HepG2 (cell line): ENCODE data around the gene PHKA1. TPM values are rescaled to one million over a fixed set of nuclear protein-coding genes. Genes with fewer than 3 reads are reported as not detected.

Experiments
- ATAC-seq: fragments of 200-7000 bp; cut with Tn5 transposase; 3 replicates; pipeline ENCODE4 v1.9.1; 2020; ENCODE audit warnings: mild to moderate bottlenecking, moderate library complexity
- BruUV-seq: library from RNA; stranded (reverse); fragments of 400-500 nt; replicated peaks from 2 replicates; lab custom pipeline; 2021; lab: Mats Ljungman, UMichigan
- CTCF ChIA-PET: fragments of 300-600 bp; formaldehyde crosslinking; extraction: SDS; loops from one replicate; lab custom pipeline; 2021; ENCODE audit warnings: low total read pairs, inconsistent platforms, low intra/inter-chr PET ratio; lab: Yijun Ruan, JAX
- POLR2A ChIA-PET: fragments of 350-600 bp; sonication (Branson Sonifier 250); formaldehyde crosslinking; loops from one replicate; lab custom pipeline; 2020; ENCODE audit warnings: antibody characterized with exemption, inconsistent platforms; lab: Yijun Ruan, JAX
- DNase-seq: peaks from one replicate; pipeline ENCODE4 v3.0.0-alpha.2; 2015; ENCODE audit warnings: low spot score
- FAIRE-seq: peaks from 3 replicates; lab custom pipeline; 2011; peaks lifted over from hg19 to GRCh38; lab: Jason Lieb, UNC
- H2AFZ ChIP-seq: one replicate; pipeline ENCODE4 v1.6.1; 2011; ENCODE audit warnings: low read length, inconsistent platforms
- H3K27ac ChIP-seq: fragments of 300-600 bp; 3 replicates; pipeline ENCODE4 v1.8.0; 2011; ENCODE audit warnings: mixed run types, mild to moderate bottlenecking, mixed read lengths, low read length, inconsistent platforms; ENCODE audit not compliant: insufficient read depth; ENCODE audit errors: extremely low read length
- H3K27me3 ChIP-seq, 2 experiments: fragments of 200-600 bp in 1 of 2; 2 replicates in 1 of 2; 3 replicates in 1 of 2; pipeline versions ENCODE4 v1.6.0 to v1.8.0; 2011; ENCODE audit warnings: low read length in 2 of 2, mild to moderate bottlenecking in 2 of 2, moderate library complexity in 2 of 2, inconsistent platforms in 1 of 2; ENCODE audit not compliant: insufficient read depth in 2 of 2, control insufficient read depth in 1 of 2
- H3K36me3 ChIP-seq, 2 experiments: fragments of 200-600 bp in 1 of 2; replicated peaks in 1 of 2; 2 replicates in 1 of 2; 3 replicates in 1 of 2; pipeline versions ENCODE4 v1.5.1 to v1.8.0; 2011; ENCODE audit warnings: low read length in 2 of 2, inconsistent platforms in 1 of 2; ENCODE audit not compliant: insufficient read depth in 2 of 2, control insufficient read depth in 1 of 2
- H3K4me1 ChIP-seq: 2 replicates; pipeline ENCODE4 v1.5.1; 2012; ENCODE audit warnings: low read length, inconsistent platforms; ENCODE audit not compliant: insufficient read depth
- H3K4me2 ChIP-seq: 2 replicates; pipeline ENCODE4 v1.6.0; 2011; ENCODE audit warnings: low read depth, low read length, inconsistent platforms
- H3K4me3 ChIP-seq, 3 experiments: fragments of 200-600 bp in 1 of 3; sonication (generic), shearing (Covaris generic) in 1 of 3; replicated peaks in 1 of 3; 2 replicates each; pipeline ENCODE4 v1.5.1; 2011 to 2016; ENCODE audit warnings: low read length in 3 of 3, inconsistent platforms in 2 of 3, low read depth in 2 of 3, mild to moderate bottlenecking in 2 of 3, control low read depth in 1 of 3, mixed read lengths in 1 of 3; ENCODE audit not compliant: insufficient read depth in 1 of 3
- H3K79me2 ChIP-seq: one replicate; pipeline ENCODE4 v1.6.1; 2011; ENCODE audit warnings: low read length, inconsistent platforms; ENCODE audit not compliant: insufficient read depth
- H3K9ac ChIP-seq: 2 replicates; pipeline ENCODE4 v1.6.0; 2011; ENCODE audit warnings: mild to moderate bottlenecking, low read depth, low read length, inconsistent platforms; ENCODE audit not compliant: insufficient read depth
- H3K9me3 ChIP-seq: 2 replicates; pipeline ENCODE4 v1.5.1; 2012; ENCODE audit warnings: mild to moderate bottlenecking, low read length
- H4K20me1 ChIP-seq: 2 replicates; pipeline ENCODE4 v1.6.0; 2011; ENCODE audit warnings: inconsistent platforms, mild to moderate bottlenecking, low read length, moderate library complexity; ENCODE audit not compliant: insufficient read depth
- EEA1 ChIP-seq: sonication (generic); formaldehyde crosslinking; IDR thresholded peaks from 2 replicates; pipeline ENCODE4 v1.5.1; 2020; ENCODE audit warnings: mild to moderate bottlenecking, missing genetic modification reagents, borderline replicate concordance
- ELF1 ChIP-seq: sonication (generic); formaldehyde crosslinking; IDR thresholded peaks from 2 replicates; pipeline ENCODE4 v1.4.0; 2020; ENCODE audit warnings: missing genetic modification reagents
- IRF9 ChIP-seq: sonication (generic); formaldehyde crosslinking; IDR thresholded peaks from 2 replicates; pipeline ENCODE4 v1.8.0; 2022; ENCODE audit warnings: missing genetic modification reagents, mild to moderate bottlenecking, borderline replicate concordance
- ISX ChIP-seq: sonication (generic); formaldehyde crosslinking; conservative IDR thresholded peaks from 2 replicates; pipeline ENCODE4 v1.5.0; 2020; ENCODE audit warnings: missing genetic modification reagents
- KDM6A ChIP-seq: IDR thresholded peaks from 2 replicates; pipeline ENCODE4 v1.6.1; 2016; ENCODE audit warnings: low read depth
- MAFG ChIP-seq: sonication (generic); formaldehyde crosslinking; IDR thresholded peaks from 2 replicates; pipeline ENCODE4 v1.5.1; 2020; ENCODE audit warnings: mild to moderate bottlenecking, missing genetic modification reagents
- MIER2 ChIP-seq: IDR thresholded peaks from 2 replicates; pipeline ENCODE4 v1.6.1; 2016; ENCODE audit warnings: missing biosample characterization, missing genetic modification reagents
- RARG ChIP-seq: sonication (generic); formaldehyde crosslinking; IDR thresholded peaks from 2 replicates; pipeline ENCODE4 v1.4.0; 2020; ENCODE audit warnings: low read depth, mild to moderate bottlenecking, missing genetic modification reagents
- ZBTB42 ChIP-seq: sonication (generic); formaldehyde crosslinking; IDR thresholded peaks from 2 replicates; pipeline ENCODE4 v1.5.0; 2020; ENCODE audit warnings: mild to moderate bottlenecking, missing genetic modification reagents
- ZBTB46 ChIP-seq: sonication (generic); formaldehyde crosslinking; IDR thresholded peaks from 2 replicates; pipeline ENCODE4 v1.4.0; 2020; ENCODE audit warnings: mild to moderate bottlenecking, missing genetic modification reagents, borderline replicate concordance
- ZNF234 ChIP-seq: sonication (generic); formaldehyde crosslinking; conservative IDR thresholded peaks from 2 replicates; pipeline ENCODE4 v1.5.1; 2020; ENCODE audit warnings: mild to moderate bottlenecking, missing genetic modification reagents
- ZNF441 ChIP-seq: sonication (generic); formaldehyde crosslinking; IDR thresholded peaks from 2 replicates; pipeline ENCODE4 v1.7.0; 2021; ENCODE audit warnings: missing genetic modification reagents, borderline replicate concordance
- ZNF577 ChIP-seq: sonication (generic); formaldehyde crosslinking; IDR thresholded peaks from 2 replicates; pipeline ENCODE4 v1.4.0; 2020; ENCODE audit warnings: mild to moderate bottlenecking, low read depth, missing genetic modification reagents, borderline replicate concordance
- ZNF7 ChIP-seq: IDR thresholded peaks from 2 replicates; pipeline ENCODE4 v1.6.1; 2016; ENCODE audit warnings: missing biosample characterization, missing genetic modification reagents
- WGBS: methylation state at CpG from one replicate; pipeline ENCODE4 v1.1.6; 2017; ENCODE audit warnings: low lambda C conversion rate; 5-methylcytosine and 5-hydroxymethylcytosine counted together
- in situ Hi-C: cut with HindIII; loops from 2 replicates; pipeline ENCODE4 v1.10.0; 2017; ENCODE audit warnings: low pct_unique_long_range_greater_than_20kb; ENCODE audit not compliant: extremely low pct_ligation_motif_present
- intact Hi-C: fragments of 100-400 bp; cut with micrococcal nuclease; formaldehyde crosslinking; loops from one replicate; pipeline ENCODE4 v1.10.0; 2022; ENCODE audit not compliant: unreplicated experiment
- polyA plus RNA-seq, 8 experiments: library from polyadenylated mRNA; depleted of rRNA in 3 of 8; stranded (reverse) in 7 of 8; unstranded in 1 of 8; fragments of >200 nt; fragmentation: Illumina TruSeq in 4 of 8; extraction: Trizol in 4 of 8; gene quantifications; 2 replicates each; pipeline versions ENCODE4 v1.2.1 to v1.2.3, GENCODE V29; 2011 to 2016; ENCODE audit warnings: low read depth in 4 of 8, missing spikeins in 1 of 8, mixed read lengths in 1 of 8; ENCODE audit not compliant: insufficient read depth in 1 of 8
- total RNA-seq, 5 experiments: library from RNA; depleted of rRNA; stranded (reverse); fragments of >200 nt; fragmentation: Illumina TruSeq; extraction: Trizol; gene quantifications; 2 replicates each; pipeline ENCODE4 v1.2.3, GENCODE V29; 2016; ENCODE audit warnings: low read depth in 1 of 5

The PHKA1 gene
- total and polyA plus RNA-seq, 2 of the 13 experiments (the other 11 are each of a cell fraction or from before 2014, with no cell fraction given): 5.4 to 6.6 TPM

- H3K36me3 ChIP-seq: no peaks in the 10 kb centered on the region
- no peak overlapping the region for H3K4me2 ChIP-seq
- no peak overlapping the region for H3K27ac ChIP-seq
- BruUV-seq: no TSS peak
- in situ Hi-C loops: no loop called here
- no peak overlapping the region for H2AFZ ChIP-seq
- no peak overlapping the region for H3K4me3 ChIP-seq
- 85% methylated on average over 4 of the region's 4 CpGs for WGBS
- TF ChIP-seq ELF1 (no peak), ZNF234 (CRISPR knock-in tag) (no peak), MAFG (CRISPR knock-in tag) (no peak), ZNF7 (CRISPR knock-in tag) (no peak), ZNF441 (CRISPR knock-in tag) (no peak), IRF9 (no peak), ZBTB46 (CRISPR knock-in tag) (no peak), ZBTB42 (CRISPR knock-in tag) (no peak), RARG (no peak), EEA1 (CRISPR knock-in tag) (no peak), ISX (CRISPR knock-in tag) (no peak), MIER2 (CRISPR knock-in tag) (no peak), ZNF577 (CRISPR knock-in tag) (no peak), KDM6A (CRISPR knock-in tag) (no peak)
- DNase-seq: no peak
- H3K4me1 ChIP-seq: no peaks in the 10 kb centered on the region
- no peaks in the 10 kb centered on the region for H4K20me1 ChIP-seq
- ChIA-PET CTCF (no interaction called here), POLR2A (no interaction called here)
- no peaks in the 10 kb centered on the region for H3K27me3 ChIP-seq
- FAIRE-seq: no peak
- H3K9me3 ChIP-seq: no peaks in the 10 kb centered on the region
- no peaks in the 10 kb centered on the region for H3K79me2 ChIP-seq
- intact Hi-C loops: no loop called here
- H3K9ac ChIP-seq: no peak overlapping the region
- no peak for ATAC-seq
Measured at GRCh38 chrX:72641611-72642010, 72.5 kb downstream of the PHKA1 start.
